Fibroblast of villous mesenchyme (primary cell): ENCODE measurements around the gene CUL4A. TPM values are rescaled to one million over a fixed set of nuclear protein-coding genes. Genes with fewer than 3 reads are reported as not detected.

Experiments
- DNase-seq: peaks from one replicate; pipeline ENCODE4 v3.0.0-alpha.2; 2010; ENCODE audit warnings: low read depth
- H3K4me3 ChIP-seq: 2 replicates; pipeline ENCODE4 v1.5.1; 2011; ENCODE audit warnings: low read depth, mild to moderate bottlenecking, low read length
- CTCF ChIP-seq: IDR thresholded peaks from 2 replicates; pipeline ENCODE4 v1.5.1; 2012; ENCODE audit warnings: low read depth, mild to moderate bottlenecking, low read length; ENCODE audit not compliant: insufficient read depth
- total RNA-seq: library from RNA; depleted of rRNA; stranded (reverse); fragments of >200 nt; gene quantifications from 2 replicates; pipeline ENCODE4 v1.2.3, GENCODE V29; 2012

Gene CUL4A
- total RNA-seq, 1 donor = 132 TPM

- DNase-seq = no peak
- no peak for TF ChIP-seq CTCF
- H3K4me3 ChIP-seq = no peak overlapping the region
Measured at GRCh38 chr13:113224486-113224885, 15.1 kb downstream of the CUL4A start.

GRCh38 chr13:113225515-113225914, 16.1 kb downstream of the CUL4A start:
- TF ChIP-seq CTCF = no peak
- H3K4me3 ChIP-seq = no peak overlapping the region
- DNase-seq = no peak

GRCh38 chr13:113226873-113227450, 17.5 kb downstream of the CUL4A start:
- DNase-seq = no peak
- TF ChIP-seq CTCF = no peak
- H3K4me3 ChIP-seq = no peak overlapping the region

- TF ChIP-seq CTCF = no peak
- DNase-seq = no peak
- no peak overlapping the region for H3K4me3 ChIP-seq
Measured at GRCh38 chr13:113229161-113229560, 19.7 kb downstream of the CUL4A start.

- no peak overlapping the region for H3K4me3 ChIP-seq
- no peak for TF ChIP-seq CTCF
- no peak for DNase-seq
Measured at GRCh38 chr13:113229791-113230190, 20.4 kb downstream of the CUL4A start.

- no peak for DNase-seq
- H3K4me3 ChIP-seq = no peak overlapping the region
- no peak for TF ChIP-seq CTCF
Measured at GRCh38 chr13:113231306-113232207, 22.1 kb downstream of the CUL4A start.
